Measurements from ENCODE around the gene IMP4.

IMP4 gene

DNA sequence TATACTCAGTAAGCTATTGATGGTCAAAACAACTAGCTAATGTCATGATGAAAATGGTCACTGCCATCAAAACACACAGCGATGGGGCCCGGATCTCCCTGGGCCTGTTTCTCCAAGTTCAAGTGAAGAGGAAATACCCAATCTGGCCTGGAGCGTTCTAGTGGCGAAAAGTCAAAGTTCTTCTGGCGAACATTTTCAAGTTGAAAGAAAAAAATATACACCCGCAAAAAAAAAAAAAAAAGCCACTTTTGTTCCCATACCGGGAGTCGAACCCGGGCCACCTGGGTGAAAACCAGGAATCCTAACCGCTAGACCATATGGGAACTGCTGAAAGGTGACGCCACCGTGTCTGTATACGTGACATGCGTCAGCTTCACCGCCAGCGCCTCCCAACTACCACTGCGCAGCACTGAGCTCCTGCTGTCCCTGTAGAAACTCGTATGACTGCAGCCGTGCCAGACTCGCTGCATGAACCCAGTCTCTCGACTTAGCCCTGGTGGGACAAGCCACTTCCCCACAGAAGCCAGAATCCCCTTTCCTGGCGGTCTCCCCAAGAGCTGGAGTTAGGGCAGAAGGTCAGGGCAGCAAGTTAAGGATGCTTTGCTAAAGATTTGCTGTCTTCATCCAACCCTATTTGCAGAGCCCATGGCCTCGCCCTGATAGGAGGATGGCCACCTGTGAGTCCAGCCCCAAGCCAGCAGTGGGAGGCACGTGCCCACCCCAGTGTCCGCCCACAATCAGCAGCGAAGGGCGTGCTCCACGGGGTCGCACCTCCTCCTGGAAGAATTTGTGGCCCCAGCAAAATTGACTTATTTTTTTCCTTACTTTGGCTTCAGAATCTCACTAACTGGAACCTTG lies 5.6 kb upstream of the IMP4 start:
- DNase-seq (ENCODE audit: low read depth): no peak

DNA sequence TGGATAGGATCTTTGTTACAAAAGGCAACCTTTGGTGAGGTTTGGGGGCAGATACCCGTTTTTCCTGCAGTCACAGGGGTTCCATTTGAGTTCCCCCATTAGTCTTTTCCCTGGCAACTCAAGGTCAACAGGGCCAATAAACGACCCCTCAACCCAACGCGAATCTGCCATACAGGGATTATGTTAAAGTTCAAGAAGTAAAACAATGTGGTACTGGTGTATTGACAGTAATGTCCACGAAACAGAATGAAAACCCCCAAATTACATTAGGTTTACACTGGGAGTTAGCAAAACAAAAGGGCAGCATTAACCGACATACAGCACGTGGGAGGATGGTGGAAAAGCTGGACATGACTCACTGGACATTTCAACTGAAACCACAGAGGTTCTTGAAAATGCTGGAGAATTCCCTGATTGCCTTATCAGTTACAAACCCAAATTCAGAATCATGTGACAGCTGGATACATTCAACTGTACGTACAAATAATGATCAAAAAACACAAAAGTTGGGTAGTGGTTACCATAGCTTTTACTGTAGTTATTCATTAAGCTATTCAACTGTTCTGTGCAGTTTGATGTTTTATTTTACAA lies 4.9 kb upstream of the IMP4 start:
- DNase-seq (ENCODE audit: low read depth): peak; percentile 46

DNA sequence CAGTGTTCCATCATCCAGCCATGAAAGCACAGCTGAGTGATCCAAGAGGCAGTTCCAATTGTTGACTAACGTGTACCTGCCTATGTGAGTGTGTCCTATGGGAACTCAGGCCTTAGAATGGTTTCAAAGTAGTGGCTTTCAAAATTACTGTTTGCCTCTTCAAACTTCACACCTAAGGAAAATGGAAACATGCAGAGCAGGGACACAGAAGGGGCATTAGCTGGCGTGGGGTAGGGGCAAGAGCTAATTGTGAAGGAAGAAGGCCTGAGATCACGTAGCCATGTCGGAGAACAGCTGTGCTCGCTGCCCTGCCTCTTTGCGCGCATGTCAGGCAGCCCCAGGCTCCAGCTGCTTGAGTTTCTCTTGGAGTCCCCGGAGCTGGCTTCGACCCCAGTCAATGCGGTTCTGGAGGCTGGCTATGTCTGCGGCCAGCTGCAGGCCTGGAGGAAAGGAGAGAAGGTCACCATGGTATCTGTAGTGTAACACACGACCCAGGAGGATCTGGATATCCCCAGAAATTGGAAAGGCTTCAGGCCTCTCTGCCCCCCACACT lies 3.8 kb upstream of the IMP4 start:
- no peak for DNase-seq (ENCODE audit: low read depth)

DNA sequence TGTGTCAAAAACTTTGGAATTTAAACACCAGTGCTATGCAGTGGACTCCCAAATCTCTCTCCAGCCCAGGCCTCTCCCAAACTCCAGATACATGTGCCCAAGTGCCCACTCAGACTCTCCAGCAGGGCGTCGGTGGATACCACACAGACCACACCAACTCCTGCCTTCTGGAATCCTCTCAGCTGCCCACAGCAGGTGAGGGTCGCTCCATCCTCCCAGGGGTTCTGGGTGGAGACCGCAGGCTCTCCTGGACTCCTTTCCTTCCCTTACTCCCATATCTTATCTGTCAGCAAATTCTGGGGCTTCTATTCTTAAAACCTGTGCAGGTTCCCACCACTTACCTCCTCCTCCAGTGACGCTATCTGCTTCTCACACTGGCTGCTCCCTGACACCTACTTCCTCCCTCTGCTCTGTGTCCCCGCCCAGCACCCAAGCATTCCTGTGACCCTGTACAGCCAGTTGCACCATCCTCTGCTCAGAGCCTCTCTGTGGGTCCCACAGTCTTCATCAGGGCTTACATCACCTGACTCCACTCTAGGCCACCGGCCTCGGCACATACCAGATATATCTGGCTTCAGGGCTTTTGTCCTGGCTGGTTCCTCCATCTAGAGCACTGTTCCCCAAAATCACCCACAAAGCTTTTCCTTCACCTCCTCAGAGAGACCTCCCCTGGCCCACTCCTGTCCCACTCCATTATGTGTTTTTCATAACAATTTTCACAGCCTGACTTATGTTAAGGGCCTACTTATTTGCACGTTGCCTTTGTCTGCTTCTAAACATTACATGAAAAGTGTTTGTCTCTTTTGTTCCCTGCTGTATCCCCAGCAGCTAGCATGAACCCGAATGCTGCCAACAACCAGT lies 2.6 kb upstream of the IMP4 start:
- no peak for DNase-seq (ENCODE audit: low read depth)

DNA sequence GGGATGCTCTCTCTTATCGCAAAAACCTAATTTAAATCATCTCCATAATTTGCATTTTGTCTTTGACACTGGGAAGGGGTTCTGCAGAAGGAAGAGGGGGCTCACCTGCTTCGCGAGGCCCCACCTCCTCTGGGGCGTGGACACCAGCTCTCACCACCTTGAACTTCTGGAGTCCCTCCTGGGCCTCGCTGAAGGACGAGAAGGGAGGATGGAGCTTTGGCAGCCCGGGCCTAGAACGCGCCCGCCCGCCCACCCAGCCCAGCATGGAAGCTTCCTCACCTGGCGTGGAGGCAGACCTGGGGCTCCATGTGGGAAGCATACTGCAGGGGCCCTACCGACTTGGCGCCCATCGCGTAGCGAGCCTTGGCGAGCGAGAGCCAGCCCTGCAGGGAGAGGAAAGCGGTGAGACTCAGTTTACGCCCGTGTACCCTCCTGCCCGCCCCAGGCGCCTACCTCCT lies 1.1 kb upstream of the IMP4 start:
- DNase-seq (ENCODE audit: low read depth): no peak

DNA sequence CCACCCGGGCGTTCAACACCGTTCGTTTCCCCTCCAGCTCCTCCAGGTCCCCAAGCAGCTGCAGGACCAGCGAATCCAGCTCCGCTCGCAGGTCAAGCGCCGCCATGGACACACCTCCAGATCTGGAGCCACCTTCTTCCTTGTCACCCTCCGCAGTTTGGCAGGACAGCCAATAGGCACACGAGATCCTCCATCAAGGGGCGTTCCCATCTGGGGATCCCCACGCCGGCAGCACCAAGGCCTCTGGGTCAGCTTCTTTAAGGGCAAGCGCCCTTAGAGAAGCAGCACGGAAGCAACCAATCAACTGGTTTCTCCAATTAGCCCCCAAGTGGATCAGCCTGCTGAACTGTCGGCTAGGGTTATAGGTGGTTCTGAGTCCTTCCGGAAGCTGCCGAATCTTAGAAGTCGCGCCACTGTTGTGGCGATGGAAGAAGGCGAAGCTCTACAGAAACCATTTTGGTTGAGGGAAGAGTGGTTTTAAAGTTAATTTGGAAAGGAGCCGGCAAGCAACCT lies 621 bp upstream of the IMP4 start:
- DNase-seq (ENCODE audit: low read depth): peak; percentile 92

DNA sequence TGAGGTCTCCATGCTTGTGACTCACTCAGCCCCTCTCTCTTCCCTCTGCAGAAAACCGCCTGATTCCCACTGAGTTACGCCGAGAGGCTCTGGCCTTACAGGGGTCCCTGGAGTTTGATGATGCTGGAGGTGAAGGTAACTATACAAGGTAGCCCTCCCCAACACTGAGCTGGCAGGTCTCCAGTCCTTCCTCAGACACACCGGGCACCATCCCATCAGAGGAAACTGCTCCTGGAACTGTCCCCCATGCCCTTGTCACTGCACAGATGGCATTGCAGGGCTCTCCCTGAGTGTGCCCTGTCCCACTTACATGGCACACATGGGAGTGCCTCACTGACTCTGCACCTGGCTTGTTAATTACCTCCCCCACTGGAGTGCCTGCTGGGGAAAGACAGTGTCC lies 1.9 kb downstream of the IMP4 start:
- no peak for DNase-seq (ENCODE audit: low read depth)

DNA sequence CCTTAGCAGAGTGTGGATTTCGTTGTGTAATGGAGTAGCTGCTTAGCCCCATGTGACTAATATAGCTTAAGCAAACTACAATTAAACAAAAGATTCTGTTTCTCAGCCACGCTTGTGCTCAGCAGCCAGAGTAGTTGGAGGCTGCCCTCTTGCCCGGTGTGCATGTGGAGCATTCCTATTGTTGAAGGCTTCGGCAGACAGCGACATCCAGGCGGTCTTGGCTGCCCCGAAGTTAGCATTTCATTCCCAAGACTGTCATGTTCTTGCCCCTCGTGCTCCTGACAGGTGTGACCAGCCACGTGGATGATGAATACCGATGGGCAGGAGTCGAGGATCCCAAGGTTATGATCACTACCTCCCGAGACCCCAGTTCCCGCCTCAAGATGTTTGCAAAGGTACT lies 2.4 kb downstream of the IMP4 start:
- DNase-seq (ENCODE audit: low read depth): no peak

DNA sequence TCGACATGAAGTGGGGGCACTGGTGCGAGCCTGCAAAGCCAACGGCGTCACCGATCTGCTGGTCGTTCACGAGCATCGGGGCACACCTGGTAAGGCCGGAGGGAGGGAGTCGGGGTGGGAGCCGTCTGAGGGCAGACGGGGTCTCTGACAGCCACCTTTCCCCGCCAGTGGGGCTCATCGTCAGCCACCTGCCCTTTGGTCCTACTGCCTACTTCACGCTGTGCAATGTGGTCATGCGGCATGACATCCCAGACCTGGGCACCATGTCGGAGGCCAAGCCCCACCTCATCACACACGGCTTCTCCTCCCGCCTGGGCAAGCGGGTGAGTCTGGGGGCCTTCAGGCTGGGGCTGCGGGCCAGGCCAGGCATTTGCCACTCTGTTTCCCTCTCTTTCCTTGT lies 2.9 kb downstream of the IMP4 start:
- DNase-seq (ENCODE audit: low read depth): no peak

DNA sequence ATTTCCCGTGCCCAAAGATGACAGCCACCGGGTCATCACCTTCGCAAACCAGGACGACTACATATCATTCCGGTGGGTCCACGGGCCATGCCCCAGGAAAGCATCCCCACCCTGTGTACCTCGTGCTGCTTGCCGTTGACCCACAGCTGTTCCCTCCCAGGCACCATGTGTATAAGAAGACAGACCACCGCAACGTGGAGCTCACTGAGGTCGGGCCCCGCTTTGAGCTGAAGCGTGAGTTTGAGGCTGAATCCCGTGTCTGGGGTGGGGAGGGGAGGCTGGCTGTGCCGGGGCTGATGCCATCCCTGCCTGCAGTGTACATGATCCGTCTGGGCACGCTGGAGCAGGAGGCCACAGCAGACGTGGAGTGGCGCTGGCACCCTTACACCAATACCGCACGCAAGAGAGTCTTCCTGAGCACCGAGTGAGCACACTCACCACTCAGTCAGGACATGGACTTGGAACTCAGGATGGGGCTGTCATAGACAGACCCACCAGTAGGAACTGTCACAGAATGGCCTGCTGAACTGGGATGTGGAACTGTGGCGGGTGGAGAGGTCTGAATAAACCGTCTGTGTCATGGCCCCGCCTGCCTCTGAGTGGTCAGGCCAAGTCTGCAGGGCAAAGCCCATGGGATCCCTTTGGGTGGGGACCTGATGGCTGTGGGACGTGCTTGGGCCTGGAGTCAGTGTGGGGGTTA lies 3.5 kb downstream of the IMP4 start:
- no peak for DNase-seq (ENCODE audit: low read depth)

DNA sequence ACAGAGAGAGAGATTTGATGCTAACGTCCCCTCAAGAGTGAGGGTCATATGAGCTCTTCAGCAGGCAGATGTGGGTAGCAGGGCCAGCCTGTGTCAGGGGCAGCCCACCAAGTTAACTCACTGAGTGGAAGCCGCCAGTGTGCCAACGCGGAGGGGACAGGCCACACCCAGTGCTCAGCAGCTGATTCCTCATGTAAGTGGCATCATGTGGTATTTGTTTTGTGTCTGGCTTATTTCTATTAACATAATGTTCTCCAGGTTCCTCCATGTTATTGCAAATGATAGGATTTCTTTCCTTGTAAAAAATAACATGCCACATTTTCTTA lies 4.0 kb downstream of the IMP4 start:
- no peak for DNase-seq (ENCODE audit: low read depth)

DNA sequence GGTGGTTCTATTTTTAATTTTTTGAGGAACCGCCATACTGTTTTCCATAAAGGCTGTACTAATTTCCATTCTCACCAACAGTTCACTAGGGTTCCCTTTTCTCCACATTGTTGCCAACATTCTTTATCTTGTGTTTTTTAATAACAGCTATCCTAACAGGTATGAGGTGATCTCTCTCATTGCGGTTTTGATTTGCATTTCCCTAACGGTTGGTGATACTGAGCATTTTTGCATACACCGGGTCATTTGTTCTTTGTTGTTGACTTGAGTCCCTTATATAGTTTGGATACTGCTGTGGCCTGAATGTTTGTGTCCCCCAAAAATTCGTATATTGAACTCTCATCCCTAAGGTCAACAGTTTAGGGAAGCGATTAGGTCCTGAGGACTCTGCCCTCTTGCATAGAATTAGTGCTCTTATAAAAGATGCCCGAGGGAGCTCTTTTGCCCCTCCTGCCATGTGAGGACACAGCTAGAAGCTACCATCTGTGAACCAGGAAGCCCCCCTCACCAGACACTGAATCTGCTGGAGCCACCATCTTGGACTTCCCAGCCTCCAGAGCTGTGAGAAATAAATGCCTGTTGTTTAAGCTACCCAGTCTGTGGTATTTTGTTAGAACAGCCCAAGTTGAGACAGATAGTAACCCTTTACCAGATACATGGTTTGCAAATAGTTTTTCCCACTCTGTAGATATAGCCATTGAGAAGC lies 4.7 kb downstream of the IMP4 start:
- DNase-seq (ENCODE audit: low read depth): no peak

DNA sequence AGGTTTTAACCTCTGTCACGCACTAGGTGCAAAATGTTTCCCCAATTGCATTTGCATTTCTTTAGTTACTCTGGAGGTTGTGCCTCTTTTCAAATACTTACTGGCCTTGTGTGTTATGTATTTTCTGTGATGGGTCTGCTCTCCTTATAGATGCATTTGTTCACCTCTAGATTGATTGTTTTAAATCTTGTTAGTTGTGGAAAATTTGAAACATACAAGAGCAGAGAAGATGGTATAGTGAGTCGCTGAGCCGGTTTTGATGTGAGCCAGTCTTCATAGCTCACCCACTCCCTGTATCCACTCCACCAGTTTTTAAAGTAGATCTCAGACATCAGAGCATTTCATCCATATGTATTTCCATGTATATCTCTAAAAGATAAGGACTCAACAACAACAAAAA lies 6.5 kb downstream of the IMP4 start:
- no peak for DNase-seq (ENCODE audit: low read depth)

DNA sequence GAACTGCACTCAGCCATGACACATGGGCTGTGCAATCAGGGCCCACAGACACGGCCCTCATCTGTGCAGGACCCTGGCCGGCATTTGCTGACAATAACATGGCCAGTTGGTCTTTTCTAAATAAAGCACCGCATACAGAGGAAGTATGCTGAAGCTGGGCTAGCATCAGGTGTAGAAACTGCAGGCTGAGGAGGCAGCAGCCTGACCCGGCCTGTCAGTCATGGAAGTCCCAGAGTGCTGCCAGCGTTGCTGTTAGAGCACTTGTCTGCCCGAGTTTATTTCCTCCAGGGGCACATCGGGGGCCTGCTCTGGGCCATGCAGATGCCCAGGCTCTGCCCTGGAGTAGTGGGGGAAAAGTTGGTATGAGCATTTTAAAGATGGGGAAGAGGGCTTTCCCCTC lies 9.0 kb downstream of the IMP4 start:
- no peak for DNase-seq (ENCODE audit: low read depth)

DNA sequence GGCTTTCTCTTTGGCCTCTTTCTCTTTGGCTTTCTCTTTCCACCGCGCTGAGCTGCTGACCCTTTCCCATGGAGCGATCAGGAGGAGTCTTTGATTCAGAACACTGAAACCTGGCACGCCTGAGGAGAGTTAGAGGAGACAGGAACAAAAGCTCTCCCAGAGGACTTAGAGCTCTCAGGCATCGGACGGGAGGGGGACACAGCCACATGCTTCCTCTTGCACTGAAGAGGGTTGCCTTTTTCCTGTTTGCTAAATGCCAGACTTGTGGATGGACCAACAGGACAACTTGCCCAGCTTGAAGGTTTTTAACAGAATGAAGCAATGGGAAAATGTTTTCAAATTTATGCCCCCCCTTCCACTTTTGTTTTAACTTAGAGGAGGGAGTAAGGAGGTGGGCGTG lies 9.5 kb downstream of the IMP4 start:
- no peak for DNase-seq (ENCODE audit: low read depth)

DNA sequence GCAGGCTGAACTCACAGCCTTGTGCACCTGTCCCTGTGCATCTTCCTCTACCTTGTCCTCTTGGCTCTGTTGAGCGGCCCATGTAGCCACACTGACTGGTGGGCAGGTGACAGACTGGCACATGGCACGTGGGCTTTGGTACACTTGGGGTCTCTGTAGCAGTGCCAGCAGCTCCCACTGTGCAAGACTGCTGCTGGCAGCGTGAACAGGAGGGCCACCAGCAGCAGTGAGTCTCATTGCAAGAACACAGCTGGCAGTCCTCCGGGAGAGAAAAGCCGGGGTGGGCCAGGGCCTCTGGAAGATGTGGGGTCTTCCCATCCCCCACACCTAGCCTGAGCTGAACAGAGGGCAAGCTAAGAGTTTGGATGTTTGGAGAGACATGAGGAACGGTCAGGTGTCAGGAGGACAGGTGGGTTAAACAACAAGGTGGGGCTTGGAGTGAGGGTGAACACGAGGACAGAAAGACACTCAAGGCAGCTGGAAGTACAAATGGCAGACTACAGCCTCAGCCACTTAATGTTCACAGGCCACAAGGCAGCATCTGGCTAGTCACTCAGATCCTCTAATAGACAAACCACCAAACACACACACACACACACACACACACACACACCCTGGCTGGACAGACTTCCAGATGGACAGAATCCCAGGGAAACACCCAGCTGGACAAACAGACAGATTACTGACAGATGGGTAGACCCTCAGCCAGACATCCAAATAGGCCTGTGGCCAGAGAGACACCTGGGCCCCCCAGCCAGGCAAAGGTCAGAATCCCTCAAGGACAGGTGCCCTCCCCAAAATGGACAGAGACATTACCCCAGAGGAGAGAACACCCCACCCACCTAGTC lies 10.8 kb downstream of the IMP4 start:
- no peak for DNase-seq (ENCODE audit: low read depth)

DNA sequence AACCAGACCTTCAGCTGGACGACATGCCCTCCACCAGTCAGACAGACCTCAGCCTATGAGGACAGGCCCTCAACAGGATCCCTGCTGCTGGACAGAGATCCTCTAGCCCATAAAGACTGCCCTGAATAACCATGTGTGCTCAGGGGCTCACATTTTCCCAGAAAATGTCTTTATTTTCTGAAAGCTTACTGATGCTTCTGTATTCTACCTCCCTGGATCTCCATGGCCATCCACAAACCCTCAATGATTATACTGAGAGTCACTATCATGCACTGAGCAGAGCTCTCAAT lies 11.4 kb downstream of the IMP4 start:
- no peak for DNase-seq (ENCODE audit: low read depth)

DNA sequence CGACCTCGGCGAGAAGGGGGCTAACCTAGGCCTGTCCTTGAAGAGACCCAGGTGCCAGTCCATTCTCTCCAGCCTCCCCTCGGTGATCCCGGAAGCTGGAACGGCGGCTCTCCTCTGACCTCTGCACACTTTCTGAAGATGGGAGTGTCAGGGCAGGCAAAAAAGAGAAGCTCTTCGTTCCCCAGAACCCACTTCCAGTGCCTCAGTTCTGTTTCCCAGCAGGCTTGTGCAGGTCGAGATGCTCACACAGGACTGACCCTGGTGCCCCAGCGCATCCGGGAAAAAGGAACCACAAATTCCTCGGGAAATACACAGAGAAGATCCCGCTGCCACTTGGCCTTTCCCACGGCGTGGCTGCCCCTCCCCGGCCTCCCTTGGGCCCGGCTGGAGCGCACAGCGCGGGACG lies 12.5 kb downstream of the IMP4 start:
- DNase-seq (ENCODE audit: low read depth): no peak

DNA sequence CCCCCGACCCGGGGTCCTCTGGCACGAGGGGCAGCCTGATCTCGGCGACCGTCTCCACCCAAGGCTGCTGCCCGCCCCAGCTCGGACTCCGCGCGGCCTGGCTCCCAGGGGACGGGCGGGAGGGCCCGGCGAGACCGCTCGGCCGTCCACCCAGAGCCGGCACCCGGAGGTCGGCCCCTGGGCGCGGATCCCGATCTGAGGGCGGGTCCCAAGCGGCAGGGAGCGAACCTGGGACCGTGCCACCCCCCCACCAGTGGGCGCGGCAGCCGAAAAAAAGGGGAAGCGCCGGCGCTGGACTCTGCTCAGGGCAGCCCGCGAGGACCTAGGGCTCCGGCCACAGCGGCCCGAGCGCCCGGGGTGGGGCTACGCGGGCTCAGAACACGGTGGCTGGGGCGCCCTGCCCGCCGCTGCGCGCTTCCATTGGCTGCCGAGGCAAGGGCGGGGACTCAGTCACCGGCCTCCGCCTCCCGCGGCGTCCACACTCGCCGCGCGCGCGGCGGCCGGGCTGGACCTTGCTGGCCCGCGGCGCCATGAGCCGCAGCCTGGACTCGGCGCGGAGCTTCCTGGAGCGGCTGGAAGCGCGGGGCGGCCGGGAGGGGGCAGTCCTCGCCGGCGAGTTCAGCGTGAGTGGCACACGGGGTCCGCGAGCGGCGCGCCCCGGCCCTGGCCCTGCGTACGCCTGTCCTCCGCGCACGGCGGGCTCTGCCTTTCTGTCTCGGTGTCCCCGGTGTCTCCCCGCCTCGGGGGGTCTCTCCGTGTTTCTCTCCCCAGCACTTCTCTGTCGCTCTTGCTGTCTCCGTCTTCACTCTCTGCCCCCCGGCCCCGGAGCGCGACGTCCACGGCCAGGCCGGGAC lies 13.1 kb downstream of the IMP4 start, which contains the start of gene PTPN18:
PTPN18 (plus strand) TSS at position 479 of the 854 bp plus-strand sequence; CDS start at position 531, 52 bp downstream.
- DNase-seq (ENCODE audit: low read depth): peak; percentile 84
